Liver (tissue), 9 donors: Measurements from ENCODE around the gene GPHA2. TPM values are rescaled to one million over a fixed set of nuclear protein-coding genes. Genes with fewer than 3 reads are reported as not detected.

Experiments used
- DNase-seq: peaks from one replicate; pipeline ENCODE4 v3.0.0-alpha.2; 2017; ENCODE audit warnings: low spot score
- H3K27ac ChIP-seq, 2 donors: one replicate each; pipeline ENCODE4 v1.7.0; 2013; ENCODE audit warnings: inconsistent platforms in 2 of 2, low read length in 2 of 2, control low read depth in 1 of 2, low read depth in 1 of 2, mild to moderate bottlenecking in 1 of 2
- H3K27me3 ChIP-seq, 4 donors: one replicate each; pipeline versions ENCODE4 v1.6.1 to v1.7.0; 2013; ENCODE audit warnings: low read length in 3 of 4, inconsistent platforms in 1 of 4, mild to moderate bottlenecking in 1 of 4, moderate library complexity in 1 of 4; ENCODE audit not compliant: control insufficient read depth in 4 of 4, insufficient read depth in 4 of 4
- H3K36me3 ChIP-seq, 4 donors: one replicate each; pipeline versions ENCODE4 v1.6.1 to v1.7.0; 2013; ENCODE audit warnings: low read length in 3 of 4, mild to moderate bottlenecking in 3 of 4, low read depth in 1 of 4, moderate library complexity in 1 of 4; ENCODE audit not compliant: control insufficient read depth in 4 of 4, insufficient read depth in 3 of 4
- H3K4me1 ChIP-seq, 4 donors: one replicate each; pipeline versions ENCODE4 v1.6.1 to v1.7.0; 2013; ENCODE audit warnings: low read length in 3 of 4, mild to moderate bottlenecking in 3 of 4, moderate library complexity in 1 of 4; ENCODE audit not compliant: control insufficient read depth in 4 of 4, insufficient read depth in 4 of 4
- H3K4me3 ChIP-seq, 3 donors: one replicate each; pipeline versions ENCODE4 v1.6.1 to v1.7.0; 2013; ENCODE audit warnings: low read length in 3 of 3, control low read depth in 1 of 3, low read depth in 1 of 3, mild to moderate bottlenecking in 1 of 3
- H3K9ac ChIP-seq, 2 donors: one replicate each; pipeline ENCODE4 v1.7.0; 2013; ENCODE audit warnings: low read length in 2 of 2, mild to moderate bottlenecking in 2 of 2, moderate library complexity in 2 of 2, control low read depth in 1 of 2, low read depth in 1 of 2
- H3K9me3 ChIP-seq, 4 donors: one replicate each; pipeline versions ENCODE4 v1.6.1 to v1.7.0; 2013; ENCODE audit warnings: low read length in 3 of 4; ENCODE audit not compliant: control insufficient read depth in 4 of 4
- FOXA1 ChIP-seq: IDR thresholded peaks from 2 replicates; pipeline ENCODE4 v1.6.1; 2016; ENCODE audit warnings: antibody characterized with exemption
- GABPA ChIP-seq, 2 donors: IDR thresholded peaks in 1 of 2; conservative IDR thresholded peaks in 1 of 2; 2 replicates each; pipeline ENCODE4 v1.6.1; 2016; ENCODE audit warnings: antibody characterized with exemption in 2 of 2, mild to moderate bottlenecking in 1 of 2, moderate library complexity in 1 of 2
- HNF4A ChIP-seq, 2 donors: conservative IDR thresholded peaks; 2 replicates each; pipeline ENCODE4 v1.6.1; 2016; ENCODE audit warnings: antibody characterized with exemption in 2 of 2, mild to moderate bottlenecking in 2 of 2
- JUND ChIP-seq, 2 donors: IDR thresholded peaks; 2 replicates each; pipeline ENCODE4 v1.6.1; 2016; ENCODE audit warnings: antibody characterized with exemption in 2 of 2
- NR2F2 ChIP-seq: IDR thresholded peaks from 2 replicates; pipeline ENCODE4 v1.6.1; 2016; ENCODE audit warnings: antibody characterized with exemption
- RAD21 ChIP-seq, 2 donors: IDR thresholded peaks; 2 replicates each; pipeline ENCODE4 v1.6.1; 2016; ENCODE audit warnings: antibody characterized with exemption in 2 of 2, mild to moderate bottlenecking in 2 of 2
- RXRA ChIP-seq, 2 donors: IDR thresholded peaks; 2 replicates each; pipeline ENCODE4 v1.6.1; 2017 to 2018; ENCODE audit warnings: antibody characterized with exemption in 2 of 2, mild to moderate bottlenecking in 1 of 2
- SP1 ChIP-seq: IDR thresholded peaks from 2 replicates; pipeline ENCODE4 v1.6.1; 2018; ENCODE audit warnings: antibody characterized with exemption, mild to moderate bottlenecking
- YY1 ChIP-seq: IDR thresholded peaks from 2 replicates; pipeline ENCODE4 v1.6.1; 2016; ENCODE audit warnings: antibody characterized with exemption, mild to moderate bottlenecking
- WGBS: extraction: QIAGEN DNeasy Blood & Tissue Kit; methylation state at CpG from one replicate; pipeline ENCODE4 v1.1.7; 2013; 5-methylcytosine and 5-hydroxymethylcytosine counted together
- polyA plus RNA-seq, 2 donors: library from polyadenylated mRNA; stranded (reverse) in 1 of 2; unstranded in 1 of 2; fragments of 200-250 nt in 1 of 2; fragments of >200 nt in 1 of 2; fragmentation: Nextera tagmentation in 1 of 2; extraction: Ambion mirVana in 1 of 2; gene quantifications; one replicate each; pipeline versions ENCODE4 v1.2.1 to v1.2.3, GENCODE V29; 2013 to 2015
- total RNA-seq, 2 donors: library from RNA; depleted of rRNA; stranded (reverse); fragments of >200 nt; gene quantifications; one replicate each; pipeline ENCODE4 v1.2.3, GENCODE V29; 2014
- TF ChIP-seq, protein P1 (sequence below): IDR thresholded peaks from 2 replicates; pipeline ENCODE4 v1.6.1; 2016; ENCODE audit warnings: antibody characterized with exemption
- TF ChIP-seq, protein P2 (sequence below): fragments of 150-350 bp; IDR thresholded peaks from 2 replicates; pipeline ENCODE4 v1.5.1; 2017; ENCODE audit warnings: improper control_type of control experiment, low read depth, low read length; ENCODE audit not compliant: missing input control
- TF ChIP-seq, protein P3 (sequence below): IDR thresholded peaks from 2 replicates; pipeline ENCODE4 v1.6.1; 2016; ENCODE audit warnings: antibody characterized with exemption
- TF ChIP-seq, protein P4 (sequence below): IDR thresholded peaks from 2 replicates; pipeline ENCODE4 v1.6.1; 2016; ENCODE audit warnings: antibody characterized with exemption, mild to moderate bottlenecking
- TF ChIP-seq, protein P5 (sequence below): IDR thresholded peaks from 2 replicates; pipeline ENCODE4 v1.6.1; 2016; ENCODE audit warnings: antibody characterized with exemption
- donor health status: healthy.
- donor health status: healthy.
- donor health status: healthy.
- donor health status: healthy.
- donor health status: healthy.

GPHA2 gene
- total and polyA plus RNA-seq, 4 donors = not detected

DNA sequence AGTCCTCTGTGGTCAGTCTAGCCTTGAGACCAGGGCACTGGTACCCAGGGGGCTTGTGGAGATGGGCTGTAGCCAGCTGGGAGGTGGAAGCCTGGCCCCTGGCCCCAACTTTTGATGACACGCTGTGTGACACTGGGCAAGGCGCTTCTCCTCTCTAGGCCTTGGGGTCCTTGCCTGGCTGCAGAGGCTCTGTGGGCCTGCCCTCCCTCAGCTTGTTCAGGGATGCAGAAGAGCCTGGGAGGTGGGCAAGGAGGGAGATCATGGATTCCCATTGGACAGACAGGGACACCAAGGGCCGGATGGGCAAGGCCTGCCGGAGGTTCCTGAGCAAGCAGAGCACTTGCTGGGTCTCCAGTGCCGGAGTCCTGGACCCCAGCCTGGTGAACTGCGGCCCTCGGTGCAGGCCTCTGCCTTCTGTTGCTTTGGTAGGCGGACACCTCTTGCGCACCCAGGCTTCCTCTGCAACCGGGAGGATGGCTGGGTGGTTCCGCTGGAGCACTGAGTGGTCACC lies 12.5 kb downstream of the GPHA2 start:
- H3K27ac ChIP-seq = no peak overlapping the region
- TF ChIP-seq RXRA (IDR thresholded peaks at IDR 0.05) (no peak), RAD21 (IDR thresholded peaks at IDR 0.05) (no peak), FOXA1 (no peak), HNF4A (conservative IDR thresholded peaks at IDR 0.05) (no peak), NR2F2 (no peak)
- TF ChIP-seq, protein P1, sequence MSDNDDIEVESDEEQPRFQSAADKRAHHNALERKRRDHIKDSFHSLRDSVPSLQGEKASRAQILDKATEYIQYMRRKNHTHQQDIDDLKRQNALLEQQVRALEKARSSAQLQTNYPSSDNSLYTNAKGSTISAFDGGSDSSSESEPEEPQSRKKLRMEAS = no peak
- peaks cover 1 to 20% (median 10%) of the 10 kb centered on the region in 4 donors for H3K4me1 ChIP-seq
- no peak overlapping the region for H3K4me3 ChIP-seq
- H3K9ac ChIP-seq = no peak overlapping the region
- DNase-seq = no peak
- no peaks in the 10 kb centered on the region for H3K36me3 ChIP-seq
- WGBS = 95% methylated on average over 11 of the region's 11 CpGs
- H3K27me3 ChIP-seq = no peaks in the 10 kb centered on the region
- H3K9me3 ChIP-seq = no peaks in the 10 kb centered on the region

DNA sequence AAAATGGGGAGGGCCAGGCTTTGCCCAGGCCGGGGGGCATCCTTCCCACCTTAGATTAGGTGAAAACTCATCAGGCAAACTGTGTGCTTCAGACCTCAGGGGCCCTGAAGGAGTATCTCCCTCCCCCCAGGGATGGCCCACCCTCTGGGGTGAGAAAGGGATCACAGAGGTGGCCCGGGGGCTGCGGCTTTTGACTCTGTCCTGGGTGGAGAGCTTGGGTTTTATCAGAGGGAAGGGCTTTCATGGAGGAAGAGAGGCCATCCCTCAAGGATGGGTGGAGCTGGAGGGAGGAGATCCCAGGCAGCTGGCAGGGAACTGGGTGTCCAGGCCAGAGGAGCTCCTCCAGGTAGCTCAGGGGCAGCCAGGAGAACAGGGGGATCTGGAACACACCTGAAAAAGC lies 14.3 kb downstream of the GPHA2 start:
- Histone ChIP-seq H3K4me3 (no peak overlapping the region), H3K36me3 (no peaks in the 10 kb centered on the region), H3K9ac (no peak overlapping the region), H3K4me1 (peaks cover 1 to 28% (median 14%) of the 10 kb centered on the region in 4 donors), H3K27ac (no peak overlapping the region), H3K27me3 (no peaks in the 10 kb centered on the region), H3K9me3 (no peaks in the 10 kb centered on the region)
- TF ChIP-seq GABPA (IDR thresholded peaks at IDR 0.05 in 1 of 2, conservative IDR thresholded peaks at IDR 0.05 in 1 of 2) (no peak), JUND (IDR thresholded peaks at IDR 0.05) (no peak), YY1 (no peak), SP1 (no peak), HNF4A (conservative IDR thresholded peaks at IDR 0.05) (no peak), NR2F2 (no peak)
- TF ChIP-seq, protein P2, sequence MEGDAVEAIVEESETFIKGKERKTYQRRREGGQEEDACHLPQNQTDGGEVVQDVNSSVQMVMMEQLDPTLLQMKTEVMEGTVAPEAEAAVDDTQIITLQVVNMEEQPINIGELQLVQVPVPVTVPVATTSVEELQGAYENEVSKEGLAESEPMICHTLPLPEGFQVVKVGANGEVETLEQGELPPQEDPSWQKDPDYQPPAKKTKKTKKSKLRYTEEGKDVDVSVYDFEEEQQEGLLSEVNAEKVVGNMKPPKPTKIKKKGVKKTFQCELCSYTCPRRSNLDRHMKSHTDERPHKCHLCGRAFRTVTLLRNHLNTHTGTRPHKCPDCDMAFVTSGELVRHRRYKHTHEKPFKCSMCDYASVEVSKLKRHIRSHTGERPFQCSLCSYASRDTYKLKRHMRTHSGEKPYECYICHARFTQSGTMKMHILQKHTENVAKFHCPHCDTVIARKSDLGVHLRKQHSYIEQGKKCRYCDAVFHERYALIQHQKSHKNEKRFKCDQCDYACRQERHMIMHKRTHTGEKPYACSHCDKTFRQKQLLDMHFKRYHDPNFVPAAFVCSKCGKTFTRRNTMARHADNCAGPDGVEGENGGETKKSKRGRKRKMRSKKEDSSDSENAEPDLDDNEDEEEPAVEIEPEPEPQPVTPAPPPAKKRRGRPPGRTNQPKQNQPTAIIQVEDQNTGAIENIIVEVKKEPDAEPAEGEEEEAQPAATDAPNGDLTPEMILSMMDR = no peak
- TF ChIP-seq, protein P3, sequence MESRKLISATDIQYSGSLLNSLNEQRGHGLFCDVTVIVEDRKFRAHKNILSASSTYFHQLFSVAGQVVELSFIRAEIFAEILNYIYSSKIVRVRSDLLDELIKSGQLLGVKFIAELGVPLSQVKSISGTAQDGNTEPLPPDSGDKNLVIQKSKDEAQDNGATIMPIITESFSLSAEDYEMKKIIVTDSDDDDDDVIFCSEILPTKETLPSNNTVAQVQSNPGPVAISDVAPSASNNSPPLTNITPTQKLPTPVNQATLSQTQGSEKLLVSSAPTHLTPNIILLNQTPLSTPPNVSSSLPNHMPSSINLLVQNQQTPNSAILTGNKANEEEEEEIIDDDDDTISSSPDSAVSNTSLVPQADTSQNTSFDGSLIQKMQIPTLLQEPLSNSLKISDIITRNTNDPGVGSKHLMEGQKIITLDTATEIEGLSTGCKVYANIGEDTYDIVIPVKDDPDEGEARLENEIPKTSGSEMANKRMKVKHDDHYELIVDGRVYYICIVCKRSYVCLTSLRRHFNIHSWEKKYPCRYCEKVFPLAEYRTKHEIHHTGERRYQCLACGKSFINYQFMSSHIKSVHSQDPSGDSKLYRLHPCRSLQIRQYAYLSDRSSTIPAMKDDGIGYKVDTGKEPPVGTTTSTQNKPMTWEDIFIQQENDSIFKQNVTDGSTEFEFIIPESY = no peak
- no peak for DNase-seq
- whole genome bisulfite sequencing = 55% methylated on average over 3 of the region's 3 CpGs

DNA sequence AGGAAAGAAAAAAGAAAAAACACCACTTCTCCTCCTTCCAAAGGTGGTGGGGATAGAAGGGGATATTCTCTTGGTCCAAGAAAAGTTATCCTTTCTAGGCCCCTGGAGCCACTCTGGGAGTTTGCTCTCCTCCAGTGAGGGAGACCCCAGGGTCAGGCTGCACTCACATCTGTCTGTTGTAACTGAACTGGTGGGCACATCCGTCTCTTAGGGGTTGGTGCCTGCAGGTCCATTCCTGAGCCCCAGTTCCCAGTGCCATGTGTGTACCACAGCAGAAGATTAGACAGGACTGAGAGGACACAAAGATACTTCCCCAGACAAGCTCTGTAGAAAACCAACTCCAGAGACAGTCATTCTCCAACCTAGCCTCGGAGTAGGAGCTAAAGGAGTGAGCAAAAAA lies 15.6 kb downstream of the GPHA2 start:
- no peak overlapping the region for H3K9ac ChIP-seq
- H3K4me3 ChIP-seq = no peak overlapping the region
- DNase-seq = no peak
- H3K36me3 ChIP-seq = no peaks in the 10 kb centered on the region
- H3K27ac ChIP-seq = no peak overlapping the region
- TF ChIP-seq, protein P3 = no peak
- no peak for TF ChIP-seq SP1
- TF ChIP-seq, protein P4, sequence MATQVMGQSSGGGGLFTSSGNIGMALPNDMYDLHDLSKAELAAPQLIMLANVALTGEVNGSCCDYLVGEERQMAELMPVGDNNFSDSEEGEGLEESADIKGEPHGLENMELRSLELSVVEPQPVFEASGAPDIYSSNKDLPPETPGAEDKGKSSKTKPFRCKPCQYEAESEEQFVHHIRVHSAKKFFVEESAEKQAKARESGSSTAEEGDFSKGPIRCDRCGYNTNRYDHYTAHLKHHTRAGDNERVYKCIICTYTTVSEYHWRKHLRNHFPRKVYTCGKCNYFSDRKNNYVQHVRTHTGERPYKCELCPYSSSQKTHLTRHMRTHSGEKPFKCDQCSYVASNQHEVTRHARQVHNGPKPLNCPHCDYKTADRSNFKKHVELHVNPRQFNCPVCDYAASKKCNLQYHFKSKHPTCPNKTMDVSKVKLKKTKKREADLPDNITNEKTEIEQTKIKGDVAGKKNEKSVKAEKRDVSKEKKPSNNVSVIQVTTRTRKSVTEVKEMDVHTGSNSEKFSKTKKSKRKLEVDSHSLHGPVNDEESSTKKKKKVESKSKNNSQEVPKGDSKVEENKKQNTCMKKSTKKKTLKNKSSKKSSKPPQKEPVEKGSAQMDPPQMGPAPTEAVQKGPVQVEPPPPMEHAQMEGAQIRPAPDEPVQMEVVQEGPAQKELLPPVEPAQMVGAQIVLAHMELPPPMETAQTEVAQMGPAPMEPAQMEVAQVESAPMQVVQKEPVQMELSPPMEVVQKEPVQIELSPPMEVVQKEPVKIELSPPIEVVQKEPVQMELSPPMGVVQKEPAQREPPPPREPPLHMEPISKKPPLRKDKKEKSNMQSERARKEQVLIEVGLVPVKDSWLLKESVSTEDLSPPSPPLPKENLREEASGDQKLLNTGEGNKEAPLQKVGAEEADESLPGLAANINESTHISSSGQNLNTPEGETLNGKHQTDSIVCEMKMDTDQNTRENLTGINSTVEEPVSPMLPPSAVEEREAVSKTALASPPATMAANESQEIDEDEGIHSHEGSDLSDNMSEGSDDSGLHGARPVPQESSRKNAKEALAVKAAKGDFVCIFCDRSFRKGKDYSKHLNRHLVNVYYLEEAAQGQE = no peak
- TF ChIP-seq, protein P5, sequence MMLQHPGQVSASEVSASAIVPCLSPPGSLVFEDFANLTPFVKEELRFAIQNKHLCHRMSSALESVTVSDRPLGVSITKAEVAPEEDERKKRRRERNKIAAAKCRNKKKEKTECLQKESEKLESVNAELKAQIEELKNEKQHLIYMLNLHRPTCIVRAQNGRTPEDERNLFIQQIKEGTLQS = no peak
- no peaks in the 10 kb centered on the region for H3K27me3 ChIP-seq
- H3K9me3 ChIP-seq = no peaks in the 10 kb centered on the region
- H3K4me1 ChIP-seq = peaks cover 10 to 31% (median 20%) of the 10 kb centered on the region in 4 donors
- 86% methylated on average over 2 of the region's 2 CpGs for WGBS
